Panc1 (cell line): Measurements from ENCODE around the gene BCL11B. TPM values are rescaled to one million over a fixed set of nuclear protein-coding genes. Genes with fewer than 3 reads are reported as not detected.

Experiments used
- ATAC-seq: fragments of 200-7000 bp; cut with Tn5 transposase; 2 replicates; pipeline ENCODE4 v1.9.1; 2020; ENCODE audit warnings: mild to moderate bottlenecking, moderate library complexity
- BruUV-seq: library from RNA; stranded (reverse); fragments of 400-500 nt; replicated peaks from 2 replicates; lab custom pipeline; 2021; lab: Mats Ljungman, UMichigan
- CTCF ChIA-PET: fragments of 300-600 bp; sonication (Branson Sonifier 250); formaldehyde crosslinking; loops from one replicate; lab custom pipeline; 2022; ENCODE audit warnings: antibody characterized with exemption; lab: Charles Lee
- POLR2A ChIA-PET: fragments of 300-600 bp; sonication (Branson Sonifier 250); formaldehyde crosslinking; loops from one replicate; lab custom pipeline; 2022; ENCODE audit warnings: antibody characterized with exemption; lab: Charles Lee
- DNase-seq: peaks from one replicate; pipeline ENCODE4 v3.0.0-alpha.2; 2010; ENCODE audit warnings: low read depth, low spot score
- H3K27ac ChIP-seq: 2 replicates; pipeline ENCODE4 v1.5.1; 2011; ENCODE audit warnings: mild to moderate bottlenecking, low read length, inconsistent platforms
- H3K27me3 ChIP-seq: fragments of 200-500 bp; sonication (Bioruptor generic); 2 replicates; pipeline ENCODE4 v1.6.0; 2014; ENCODE audit warnings: low read length, inconsistent platforms; ENCODE audit not compliant: control insufficient read depth, insufficient read depth
- H3K36me3 ChIP-seq: fragments of 200-500 bp; sonication (Bioruptor generic); 2 replicates; pipeline ENCODE4 v1.5.1; 2014; ENCODE audit warnings: inconsistent platforms, mild to moderate bottlenecking, low read length, moderate library complexity; ENCODE audit not compliant: control insufficient read depth, insufficient read depth
- H3K4me1 ChIP-seq: 2 replicates; pipeline ENCODE4 v1.5.1; 2011; ENCODE audit warnings: inconsistent platforms, mild to moderate bottlenecking, low read length, moderate library complexity; ENCODE audit not compliant: control insufficient read depth, insufficient read depth
- H3K4me3 ChIP-seq, 2 experiments: 2 replicates each; pipeline ENCODE4 v1.5.1; 2011 to 2012; ENCODE audit warnings: low read depth in 2 of 2, low read length in 2 of 2, mild to moderate bottlenecking in 2 of 2, inconsistent platforms in 1 of 2, moderate library complexity in 1 of 2
- H3K9me3 ChIP-seq: fragments of 200-500 bp; sonication (Bioruptor generic); 2 replicates; pipeline ENCODE4 v1.5.1; 2014; ENCODE audit warnings: low read depth, mild to moderate bottlenecking, inconsistent platforms, low read length, moderate library complexity; ENCODE audit not compliant: control insufficient read depth, insufficient read depth
- CTCF ChIP-seq: fragments of 450-650 bp; IDR thresholded peaks from 2 replicates; pipeline ENCODE4 v1.5.1; 2017; ENCODE audit warnings: mild to moderate bottlenecking
- POLR2AphosphoS5 ChIP-seq: IDR thresholded peaks from 2 replicates; pipeline ENCODE4 v1.6.1; 2012; ENCODE audit warnings: mild to moderate bottlenecking, low read depth, low read length, moderate library complexity
- SIN3A ChIP-seq: IDR thresholded peaks from 2 replicates; pipeline ENCODE4 v1.6.1; 2012; ENCODE audit warnings: low read depth, mild to moderate bottlenecking, low read length, moderate library complexity, borderline replicate concordance; ENCODE audit not compliant: insufficient read depth
- TCF7L2 ChIP-seq: IDR thresholded peaks from 2 replicates; pipeline ENCODE4 v1.6.1; 2011; ENCODE audit warnings: mild to moderate bottlenecking, low read depth, low read length, inconsistent platforms
- in situ Hi-C: cut with HindIII; loops from 2 replicates; pipeline ENCODE4 v1.10.0; 2016; ENCODE audit warnings: low sequenced_read_pairs, low pct_unique_long_range_greater_than_20kb
- intact Hi-C: fragments of 100-400 bp; cut with micrococcal nuclease; formaldehyde crosslinking; loops from one replicate; pipeline ENCODE4 v1.10.0; 2022; ENCODE audit not compliant: unreplicated experiment
- total RNA-seq: library from RNA; stranded (reverse); gene quantifications from one replicate; pipeline ENCODE4 v1.2.1, GENCODE V29; 2021; ENCODE audit not compliant: unreplicated experiment
- TF ChIP-seq, protein P1 (sequence below), 2 experiments: IDR thresholded peaks; 2 replicates each; pipeline ENCODE4 v1.6.1; 2011 to 2012; ENCODE audit warnings: low read depth in 2 of 2, control low read depth in 1 of 2, low read length in 1 of 2, mild to moderate bottlenecking in 1 of 2, moderate library complexity in 1 of 2; ENCODE audit not compliant: insufficient read depth in 1 of 2

The BCL11B gene
- total RNA-seq, 1 experiment from 2014 or later, result 0.23 TPM

DNA sequence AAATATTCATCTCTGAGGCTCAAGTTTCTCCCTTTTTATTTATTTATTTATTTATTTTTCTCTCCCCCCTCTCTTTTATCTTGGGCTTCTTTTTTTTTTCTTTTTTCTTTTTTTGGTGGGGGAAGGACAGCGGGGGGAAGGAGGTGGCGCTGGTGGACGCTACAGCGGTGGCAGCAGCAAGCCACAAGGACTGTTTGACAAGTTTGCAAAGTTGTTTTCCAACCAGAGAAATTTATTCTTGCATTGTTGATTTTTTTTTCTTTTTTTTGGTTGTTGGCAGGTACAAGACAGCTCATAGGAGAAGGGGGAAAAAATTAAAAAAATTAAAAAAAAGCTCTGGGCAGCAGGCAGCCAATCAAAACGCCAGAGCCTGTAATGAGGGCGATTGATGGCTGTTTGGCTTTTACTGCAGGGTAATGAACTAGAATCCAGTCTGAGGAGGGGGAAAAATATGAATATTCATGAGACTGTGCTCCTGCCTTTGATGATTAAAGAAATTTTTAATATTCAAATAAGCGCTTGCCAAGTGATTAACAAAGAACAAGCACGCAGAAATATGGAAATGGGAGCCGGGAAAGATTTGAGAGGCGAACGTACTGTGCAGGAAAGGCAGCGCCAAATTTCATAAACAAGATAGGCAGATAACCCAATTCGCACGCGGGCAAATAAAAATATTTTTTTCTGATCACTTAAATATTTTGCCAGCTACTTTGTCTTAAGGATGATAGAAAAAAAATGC lies 36.2 kb downstream of the BCL11B start:
- TF ChIP-seq SIN3A, result no peak
- TF ChIP-seq, protein P1, sequence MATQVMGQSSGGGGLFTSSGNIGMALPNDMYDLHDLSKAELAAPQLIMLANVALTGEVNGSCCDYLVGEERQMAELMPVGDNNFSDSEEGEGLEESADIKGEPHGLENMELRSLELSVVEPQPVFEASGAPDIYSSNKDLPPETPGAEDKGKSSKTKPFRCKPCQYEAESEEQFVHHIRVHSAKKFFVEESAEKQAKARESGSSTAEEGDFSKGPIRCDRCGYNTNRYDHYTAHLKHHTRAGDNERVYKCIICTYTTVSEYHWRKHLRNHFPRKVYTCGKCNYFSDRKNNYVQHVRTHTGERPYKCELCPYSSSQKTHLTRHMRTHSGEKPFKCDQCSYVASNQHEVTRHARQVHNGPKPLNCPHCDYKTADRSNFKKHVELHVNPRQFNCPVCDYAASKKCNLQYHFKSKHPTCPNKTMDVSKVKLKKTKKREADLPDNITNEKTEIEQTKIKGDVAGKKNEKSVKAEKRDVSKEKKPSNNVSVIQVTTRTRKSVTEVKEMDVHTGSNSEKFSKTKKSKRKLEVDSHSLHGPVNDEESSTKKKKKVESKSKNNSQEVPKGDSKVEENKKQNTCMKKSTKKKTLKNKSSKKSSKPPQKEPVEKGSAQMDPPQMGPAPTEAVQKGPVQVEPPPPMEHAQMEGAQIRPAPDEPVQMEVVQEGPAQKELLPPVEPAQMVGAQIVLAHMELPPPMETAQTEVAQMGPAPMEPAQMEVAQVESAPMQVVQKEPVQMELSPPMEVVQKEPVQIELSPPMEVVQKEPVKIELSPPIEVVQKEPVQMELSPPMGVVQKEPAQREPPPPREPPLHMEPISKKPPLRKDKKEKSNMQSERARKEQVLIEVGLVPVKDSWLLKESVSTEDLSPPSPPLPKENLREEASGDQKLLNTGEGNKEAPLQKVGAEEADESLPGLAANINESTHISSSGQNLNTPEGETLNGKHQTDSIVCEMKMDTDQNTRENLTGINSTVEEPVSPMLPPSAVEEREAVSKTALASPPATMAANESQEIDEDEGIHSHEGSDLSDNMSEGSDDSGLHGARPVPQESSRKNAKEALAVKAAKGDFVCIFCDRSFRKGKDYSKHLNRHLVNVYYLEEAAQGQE (IDR thresholded peaks at IDR 0.05; ENCODE audit: insufficient read depth in 1 of 2, low read depth in 2 of 2, low read length in 1 of 2), result no peak
- TF ChIP-seq TCF7L2, result no peak
- TF ChIP-seq CTCF, result no peak
- no peak for TF ChIP-seq POLR2AphosphoS5
- no TSS peak for BruUV-seq
- in situ Hi-C loops (no loop called here), intact Hi-C loops (no loop called here)
- Histone ChIP-seq H3K4me1 (no peaks in the 10 kb centered on the region), H3K4me3 (no peak overlapping the region), H3K27ac (no peak overlapping the region), H3K27me3 (no peaks in the 10 kb centered on the region), H3K36me3 (no peaks in the 10 kb centered on the region), H3K9me3 (no peaks in the 10 kb centered on the region)
- no peak for ATAC-seq
- POLR2A ChIA-PET, result no interaction called here
- DNase-seq, result no peak
- CTCF ChIA-PET, result no interaction called here

- no peaks in the 10 kb centered on the region for H3K4me1 ChIP-seq
- ChIA-PET CTCF (no interaction called here), POLR2A (no interaction called here)
- no peak overlapping the region for H3K27ac ChIP-seq
- BruUV-seq, result no TSS peak
- intact Hi-C loops, result no loop called here
- in situ Hi-C loops, result no loop called here
- DNase-seq (no peak), ATAC-seq (no peak)
- H3K36me3 ChIP-seq, result no peaks in the 10 kb centered on the region
- no peaks in the 10 kb centered on the region for H3K9me3 ChIP-seq
- no peak overlapping the region for H3K4me3 ChIP-seq
- TF ChIP-seq SIN3A, result no peak
- TF ChIP-seq CTCF, result no peak
- TF ChIP-seq TCF7L2, result no peak
- no peak for TF ChIP-seq POLR2AphosphoS5
- TF ChIP-seq, protein P1 (IDR thresholded peaks at IDR 0.05; ENCODE audit: insufficient read depth in 1 of 2, low read depth in 2 of 2, low read length in 1 of 2), result no peak
- H3K27me3 ChIP-seq, result no peaks in the 10 kb centered on the region
These were observed 36.9 kb downstream of the BCL11B start for GRCh38 chr14:99234961-99235571.
